Lung (tissue), 12 donors: ENCODE measurements around the gene CGN. TPM values are rescaled to one million over a fixed set of nuclear protein-coding genes. Genes with fewer than 3 reads are reported as not detected.

Experiments used
- ATAC-seq: fragments of 200-7000 bp; cut with Tn5 transposase; one replicate; pipeline ENCODE4 v1.9.1; 2020; ENCODE audit warnings: moderate number of reproducible peaks; ENCODE audit not compliant: insufficient read depth, low FRiP score
- DNase-seq, 3 donors: peaks; one replicate each; pipeline ENCODE4 v3.0.0-alpha.2; 2013 to 2017
- H3K27ac ChIP-seq, 2 donors: one replicate each; pipeline ENCODE4 v1.5.1; 2013; ENCODE audit warnings: mild to moderate bottlenecking in 2 of 2, moderate library complexity in 2 of 2, control low read depth in 1 of 2, inconsistent platforms in 1 of 2, low read depth in 1 of 2, low read length in 1 of 2
- H3K27me3 ChIP-seq, 3 donors: one replicate each; pipeline ENCODE4 v1.5.1; 2013; ENCODE audit warnings: low read length in 2 of 3; ENCODE audit not compliant: control insufficient read depth in 3 of 3, insufficient read depth in 3 of 3
- H3K36me3 ChIP-seq, 4 donors: one replicate each; pipeline ENCODE4 v1.5.1; 2013; ENCODE audit warnings: low read length in 4 of 4, mild to moderate bottlenecking in 1 of 4, moderate library complexity in 1 of 4; ENCODE audit not compliant: control insufficient read depth in 4 of 4, insufficient read depth in 4 of 4
- H3K4me1 ChIP-seq, 5 donors: one replicate each; pipeline ENCODE4 v1.5.1; 2013; ENCODE audit warnings: low read length in 5 of 5, mild to moderate bottlenecking in 2 of 5, moderate library complexity in 1 of 5; ENCODE audit not compliant: control insufficient read depth in 5 of 5, insufficient read depth in 5 of 5
- H3K4me3 ChIP-seq: one replicate; pipeline ENCODE4 v1.5.1; 2013; ENCODE audit warnings: mild to moderate bottlenecking, control low read depth, moderate library complexity
- H3K9ac ChIP-seq, 2 donors: one replicate each; pipeline ENCODE4 v1.5.1; 2013; ENCODE audit warnings: low read length in 2 of 2, control low read depth in 1 of 2; ENCODE audit not compliant: insufficient read depth in 1 of 2
- H3K9me3 ChIP-seq, 4 donors: one replicate each; pipeline ENCODE4 v1.5.1; 2013; ENCODE audit warnings: low read length in 3 of 4, mild to moderate bottlenecking in 1 of 4, moderate library complexity in 1 of 4; ENCODE audit not compliant: control insufficient read depth in 4 of 4, insufficient read depth in 3 of 4
- WGBS, 2 donors: extraction: QIAGEN DNeasy Blood & Tissue Kit; methylation state at CpG; one replicate each; pipeline ENCODE4 v1.1.7; 2013; 5-methylcytosine and 5-hydroxymethylcytosine counted together
- polyA plus RNA-seq, 2 donors: library from polyadenylated mRNA; stranded (reverse); fragments of 200-250 nt; gene quantifications; one replicate each; pipeline ENCODE4 v1.2.1, GENCODE V29; 2013
- total RNA-seq, 2 donors: library from RNA; depleted of rRNA in 1 of 2; stranded (reverse); fragments of >200 nt in 1 of 2; gene quantifications; one replicate each; pipeline ENCODE4 v1.2.1, GENCODE V29; 2014 to 2021
- TF ChIP-seq, protein P1 (sequence below): IDR thresholded peaks from 2 replicates; pipeline ENCODE4 v1.5.1; 2012; ENCODE audit warnings: mild to moderate bottlenecking; ENCODE audit errors: control extremely low read depth, extremely low read depth
- donor health status: control.
- donor health status: control.
- donor health status: Bipolar disorder and iron deficiency.
- donor health status: healthy.
- donor health status: DM: yes; HTN: yes; CAD: no.

The CGN gene
- total and polyA plus RNA-seq, 4 donors: 23.4 to 74.9 (median 36.8) TPM

GRCh38 chr1:151508833-151509232, 2.4 kb upstream of the CGN start:
- 65 to 92% methylated on average over 6 of the region's 6 CpGs for WGBS, 2 donors
- ATAC-seq: no peak

DNA sequence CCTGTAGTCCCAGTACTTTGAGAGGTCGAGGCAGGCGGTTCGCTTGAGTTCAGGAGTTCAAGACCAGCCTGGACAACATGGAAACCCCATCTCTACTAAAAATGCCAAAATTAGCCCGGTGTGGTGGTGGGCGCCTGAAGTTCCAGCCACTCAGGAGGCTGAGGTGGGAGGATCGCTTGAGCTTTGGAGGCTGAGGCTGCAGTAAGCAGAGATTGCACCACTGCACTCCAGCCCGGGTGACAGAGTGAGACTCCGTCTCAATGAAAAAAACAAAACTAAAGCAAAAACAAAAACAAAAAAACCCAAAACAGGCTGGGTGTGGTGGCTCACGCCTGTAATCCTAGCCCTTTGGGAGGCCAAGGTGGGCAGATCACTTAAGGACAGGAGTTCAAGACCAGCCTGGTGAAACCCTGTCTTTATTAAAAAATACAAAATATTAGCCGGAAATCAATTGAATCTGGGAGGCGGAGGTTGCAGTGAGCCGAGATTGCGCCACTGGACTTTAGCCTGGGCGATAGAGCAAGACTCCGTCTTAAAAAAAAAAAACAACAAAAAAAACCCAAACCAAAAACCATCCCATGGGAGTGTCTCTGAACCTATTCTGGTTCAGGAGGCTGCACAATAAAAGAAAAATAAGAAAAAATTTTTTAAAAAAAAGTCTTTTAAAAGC, 1.7 kb upstream of the CGN start:
- no peak for DNase-seq
- TF ChIP-seq, protein P1, sequence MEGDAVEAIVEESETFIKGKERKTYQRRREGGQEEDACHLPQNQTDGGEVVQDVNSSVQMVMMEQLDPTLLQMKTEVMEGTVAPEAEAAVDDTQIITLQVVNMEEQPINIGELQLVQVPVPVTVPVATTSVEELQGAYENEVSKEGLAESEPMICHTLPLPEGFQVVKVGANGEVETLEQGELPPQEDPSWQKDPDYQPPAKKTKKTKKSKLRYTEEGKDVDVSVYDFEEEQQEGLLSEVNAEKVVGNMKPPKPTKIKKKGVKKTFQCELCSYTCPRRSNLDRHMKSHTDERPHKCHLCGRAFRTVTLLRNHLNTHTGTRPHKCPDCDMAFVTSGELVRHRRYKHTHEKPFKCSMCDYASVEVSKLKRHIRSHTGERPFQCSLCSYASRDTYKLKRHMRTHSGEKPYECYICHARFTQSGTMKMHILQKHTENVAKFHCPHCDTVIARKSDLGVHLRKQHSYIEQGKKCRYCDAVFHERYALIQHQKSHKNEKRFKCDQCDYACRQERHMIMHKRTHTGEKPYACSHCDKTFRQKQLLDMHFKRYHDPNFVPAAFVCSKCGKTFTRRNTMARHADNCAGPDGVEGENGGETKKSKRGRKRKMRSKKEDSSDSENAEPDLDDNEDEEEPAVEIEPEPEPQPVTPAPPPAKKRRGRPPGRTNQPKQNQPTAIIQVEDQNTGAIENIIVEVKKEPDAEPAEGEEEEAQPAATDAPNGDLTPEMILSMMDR: no peak
- Histone ChIP-seq H3K36me3 (no peaks in the 10 kb centered on the region), H3K4me3 (no peak overlapping the region), H3K27me3 (peaks cover 0 to 49% (median 42%) of the 10 kb centered on the region in 3 donors), H3K9me3 (no peaks in the 10 kb centered on the region), H3K9ac (no peak overlapping the region), H3K27ac (no peak overlapping the region), H3K4me1 (peaks cover 0 to 14% (median 0%) of the 10 kb centered on the region in 5 donors)
- ATAC-seq: no peak
- 94% methylated on average over 15 of the region's 15 CpGs for WGBS, 2 donors

More at GRCh38 chr1:151508833-151509232, 2.4 kb upstream of the CGN start:
- DNase-seq: no peak
- Histone ChIP-seq H3K27ac (no peak overlapping the region), H3K9ac (no peak overlapping the region), H3K27me3 (peaks cover 0 to 48% (median 41%) of the 10 kb centered on the region in 3 donors), H3K9me3 (no peaks in the 10 kb centered on the region), H3K4me3 (no peak overlapping the region), H3K4me1 (peaks cover 0 to 11% (median 3%) of the 10 kb centered on the region in 5 donors), H3K36me3 (no peaks in the 10 kb centered on the region)
- TF ChIP-seq, protein P1: no peak

GRCh38 chr1:151510020-151510405, 1.2 kb upstream of the CGN start:
- Histone ChIP-seq H3K4me1 (peaks cover 0 to 17% (median 0%) of the 10 kb centered on the region in 5 donors), H3K9ac (no peak overlapping the region), H3K4me3 (no peak overlapping the region), H3K36me3 (no peaks in the 10 kb centered on the region), H3K27me3 (peaks cover 0 to 49% (median 42%) of the 10 kb centered on the region in 3 donors), H3K9me3 (no peaks in the 10 kb centered on the region), H3K27ac (peak overlapping the region in 1 of 2 donors; percentile 47)
- TF ChIP-seq, protein P1: no peak
- WGBS, 2 donors: 39 to 47% methylated on average over 9 of the region's 9 CpGs
- no peak for DNase-seq
- ATAC-seq: no peak
